Fibroblast of skin of right biceps (primary cell): ENCODE data around the gene VAMP1.
"Not testable (repeated sequence)": the region's sequence is repeated elsewhere in the genome, so short reads cannot be mapped to it uniquely, and the experiment has no call there.

ENCODE experiments used
- DNase-seq: peaks from one replicate; pipeline ENCODE4 v3.0.0-alpha.2; 2013

Gene VAMP1

DNA sequence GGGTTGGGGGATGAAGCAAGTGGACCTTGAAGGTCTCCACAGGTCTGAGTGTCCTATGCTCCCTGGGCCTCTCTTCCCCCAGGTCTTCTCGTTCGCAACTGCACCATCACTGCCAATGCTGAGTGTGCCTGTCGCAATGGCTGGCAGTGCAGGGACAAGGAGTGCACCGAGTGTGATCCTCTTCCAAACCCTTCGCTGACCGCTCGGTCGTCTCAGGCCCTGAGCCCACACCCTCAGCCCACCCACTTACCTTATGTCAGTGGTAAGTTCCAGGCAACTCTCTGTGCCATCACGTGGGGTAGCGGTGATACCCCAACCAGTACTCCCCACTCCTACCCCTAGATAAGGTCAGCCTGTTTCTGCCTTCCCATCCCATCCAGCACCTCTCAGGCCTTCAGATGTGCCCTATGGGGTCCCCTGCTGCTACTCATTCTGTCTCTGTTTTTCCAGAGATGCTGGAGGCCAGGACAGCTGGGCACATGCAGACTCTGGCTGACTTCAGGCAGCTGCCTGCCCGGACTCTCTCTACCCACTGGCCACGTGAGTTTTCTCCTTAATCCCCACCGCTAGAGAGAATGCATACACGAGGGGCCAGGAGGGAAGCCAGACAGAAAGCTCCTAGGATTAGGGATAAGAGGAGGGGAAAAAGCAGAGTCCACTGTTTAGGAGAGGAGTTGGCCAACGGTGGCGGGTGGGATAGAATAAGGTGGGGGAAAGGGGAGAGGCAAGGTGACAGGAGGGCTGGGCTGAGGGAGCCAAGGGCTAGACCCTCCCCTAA, 20.2 kb downstream of the VAMP1 start:
- DNase-seq = no peak

- DNase-seq = no peak
Observed at GRCh38 chr12:6444704-6445688, 25.5 kb downstream of the VAMP1 start, which contains the start of gene CD27. Gene CD27 (plus strand): TSS chr12:6444955. CDS start chr12:6445096, 141 bp downstream.

- no peak for DNase-seq
Observed at GRCh38 chr12:6444031-6444430, 26.4 kb downstream of the VAMP1 start.

GRCh38 chr12:6443361-6443983, 27.0 kb downstream of the VAMP1 start:
- DNase-seq = no peak

GRCh38 chr12:6442836-6443235, 27.6 kb downstream of the VAMP1 start:
- no peak for DNase-seq

- DNase-seq = no peak
Observed at GRCh38 chr12:6440391-6440790, 30.1 kb downstream of the VAMP1 start.

DNA sequence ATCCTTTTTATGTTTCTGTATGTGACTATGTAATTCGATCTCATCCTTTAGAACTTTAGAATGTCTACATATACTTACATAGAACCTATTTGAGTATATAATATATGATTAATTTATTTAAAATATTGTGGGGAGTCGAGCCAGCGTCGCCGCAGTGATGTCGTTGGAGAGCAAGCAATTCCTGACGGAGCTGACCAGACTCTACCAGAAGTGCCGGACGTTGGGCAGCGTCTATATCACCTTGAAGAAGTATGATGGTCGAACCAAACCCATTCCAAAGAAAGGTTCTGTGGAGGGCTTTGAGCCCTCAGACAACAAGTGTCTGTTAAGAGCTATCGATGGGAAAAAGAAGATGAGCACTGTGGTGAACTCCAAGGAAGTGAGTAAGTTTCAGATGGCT, 32.1 kb downstream of the VAMP1 start:
- DNase-seq = no peak

GRCh38 chr12:6437586-6437985, 32.9 kb downstream of the VAMP1 start:
- no peak for DNase-seq

GRCh38 chr12:6435961-6436715, 34.3 kb downstream of the VAMP1 start:
- no peak for DNase-seq

- DNase-seq = no peak
Observed at GRCh38 chr12:6434205-6435140, 36.0 kb downstream of the VAMP1 start.

DNA sequence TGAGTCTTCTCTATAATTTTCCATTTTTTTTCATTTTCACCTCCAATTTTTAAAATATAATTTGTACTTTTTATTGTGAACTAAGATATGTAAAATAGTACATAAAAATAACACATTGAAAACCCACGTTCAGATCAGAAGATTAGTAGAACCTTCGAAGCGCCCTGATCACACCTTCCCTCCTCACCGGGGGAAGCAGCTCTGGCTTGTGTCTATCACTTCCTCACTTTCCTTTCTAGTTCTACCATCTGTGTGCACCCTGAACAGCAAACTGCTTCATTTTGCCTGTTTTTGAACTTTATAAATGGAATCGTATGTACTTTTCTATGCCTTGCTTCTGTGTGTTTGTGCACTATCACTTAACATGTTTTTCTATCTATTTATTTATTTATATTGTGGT, 37.5 kb downstream of the VAMP1 start:
- no peak for DNase-seq

GRCh38 chr12:6430124-6430989, 40.1 kb downstream of the VAMP1 start:
- peak; percentile 94 for DNase-seq

DNA sequence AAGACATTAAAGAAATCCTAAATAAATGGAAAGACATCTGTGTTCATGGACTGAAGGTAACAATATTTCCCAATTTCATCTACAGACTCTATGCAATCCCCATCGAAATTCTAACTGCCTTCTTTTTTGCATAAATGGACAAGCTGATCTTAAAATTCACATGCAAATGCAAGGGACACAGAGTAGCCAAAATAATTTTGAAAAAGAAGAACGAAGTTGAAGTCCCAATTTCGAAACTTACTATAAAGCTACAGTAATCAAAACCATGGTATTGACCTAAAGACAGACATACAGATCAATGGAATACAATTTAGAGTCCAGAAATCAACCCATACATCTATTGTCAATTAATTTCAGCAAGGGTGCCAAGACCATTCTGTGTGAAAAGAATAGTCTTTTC, 42.2 kb downstream of the VAMP1 start:
- no peak for DNase-seq

DNA sequence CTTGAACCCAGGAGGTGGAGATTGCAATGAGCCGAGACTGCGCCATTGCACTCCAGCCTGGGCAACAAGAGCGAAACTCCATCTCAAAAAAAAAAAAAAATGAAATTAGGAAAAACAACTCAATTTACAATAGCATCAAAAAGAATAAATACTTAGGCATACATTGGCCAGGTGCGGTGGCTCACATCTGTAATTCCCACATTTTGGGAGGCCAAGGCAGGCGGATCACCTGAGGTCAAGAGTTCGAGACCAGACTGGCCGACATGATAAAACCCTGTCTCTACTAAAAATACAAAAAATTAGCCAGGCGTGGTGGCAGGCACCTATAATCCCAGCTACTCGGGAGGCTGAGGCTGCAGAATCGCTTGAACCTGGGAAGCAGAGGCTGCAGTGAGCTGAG, 42.7 kb downstream of the VAMP1 start:
- not testable (repeated sequence) for DNase-seq

DNA sequence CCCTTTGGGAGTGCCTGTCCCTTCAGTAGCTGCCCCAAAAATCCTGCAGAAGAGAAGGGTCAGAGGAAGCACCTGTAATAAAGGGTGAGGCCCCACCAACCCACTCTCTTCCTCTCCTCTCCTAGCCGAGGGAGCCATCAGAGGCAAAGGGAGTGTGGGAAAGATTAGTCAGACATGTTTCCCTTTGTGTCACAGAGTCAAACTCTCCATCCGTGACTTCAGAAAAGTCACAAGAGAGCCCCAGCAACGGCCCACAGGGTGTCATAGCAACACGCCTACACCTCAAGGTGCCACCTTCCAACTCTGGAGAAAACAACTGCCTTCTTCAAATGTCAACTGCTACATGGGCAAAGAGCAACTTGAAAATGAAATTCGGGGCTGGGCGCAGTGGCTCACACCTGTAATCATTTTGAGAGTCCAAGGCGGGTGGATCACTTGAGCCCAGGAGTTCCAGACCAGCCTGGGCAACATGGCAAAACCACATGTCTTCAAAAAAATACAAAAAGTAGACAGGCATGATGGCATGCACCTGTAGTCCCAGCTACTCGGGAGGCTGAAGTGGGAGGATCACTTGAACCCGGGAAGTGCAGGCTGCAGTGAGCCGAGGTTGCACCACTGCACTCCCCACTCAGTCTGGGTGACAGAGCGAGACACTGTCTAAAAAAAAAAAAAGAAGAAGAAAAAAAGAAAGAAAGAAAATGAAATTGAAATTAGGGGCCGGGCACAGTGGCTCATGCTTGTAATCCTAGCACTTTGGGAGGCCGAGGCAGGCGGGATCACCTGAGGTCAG, 43.4 kb downstream of the VAMP1 start:
- DNase-seq = no peak

DNA sequence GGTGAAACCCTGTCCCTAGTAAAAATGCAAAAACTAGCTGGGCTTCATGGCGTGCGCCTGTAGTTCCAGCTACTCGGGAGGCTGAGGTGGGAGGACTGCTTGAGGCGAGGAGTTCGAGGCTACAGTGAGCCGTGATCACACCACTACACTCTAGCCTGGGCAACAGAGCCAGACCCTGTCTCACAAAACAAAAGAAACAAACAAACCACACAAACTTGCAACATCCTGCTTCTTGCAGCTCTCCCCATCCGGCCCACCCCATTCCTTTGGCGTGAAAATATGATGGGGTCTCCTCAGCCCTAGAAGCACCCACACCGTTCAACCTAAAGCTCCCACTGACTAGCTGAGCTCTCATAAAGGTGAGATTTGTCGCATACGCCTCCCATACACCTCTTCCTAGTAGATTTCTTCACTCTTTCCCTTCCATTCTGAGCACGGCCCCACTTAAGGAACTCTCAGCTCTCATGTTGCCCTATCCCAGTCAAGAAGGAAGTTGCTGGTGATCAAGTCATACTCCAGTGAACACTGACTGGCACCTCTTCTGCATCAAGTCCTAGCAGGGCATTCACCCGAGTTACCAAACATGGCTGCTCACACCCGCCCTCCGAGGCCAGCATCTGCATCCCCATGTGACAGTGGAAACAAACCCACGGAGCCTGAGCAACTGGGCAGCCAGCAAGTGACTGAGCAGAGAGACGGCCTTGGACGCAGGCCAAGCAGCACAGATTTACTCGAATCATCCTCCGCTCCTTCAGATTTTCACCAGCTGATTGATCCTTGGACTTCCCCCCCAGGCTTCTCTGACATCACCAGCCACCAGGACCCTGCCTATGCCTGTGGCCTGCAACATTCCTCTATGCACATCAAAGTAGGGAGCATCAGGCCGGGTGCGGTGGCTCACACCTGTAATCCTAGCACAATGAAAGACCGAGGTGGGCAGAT, 44.6 kb downstream of the VAMP1 start:
- DNase-seq = peak; percentile 9

DNA sequence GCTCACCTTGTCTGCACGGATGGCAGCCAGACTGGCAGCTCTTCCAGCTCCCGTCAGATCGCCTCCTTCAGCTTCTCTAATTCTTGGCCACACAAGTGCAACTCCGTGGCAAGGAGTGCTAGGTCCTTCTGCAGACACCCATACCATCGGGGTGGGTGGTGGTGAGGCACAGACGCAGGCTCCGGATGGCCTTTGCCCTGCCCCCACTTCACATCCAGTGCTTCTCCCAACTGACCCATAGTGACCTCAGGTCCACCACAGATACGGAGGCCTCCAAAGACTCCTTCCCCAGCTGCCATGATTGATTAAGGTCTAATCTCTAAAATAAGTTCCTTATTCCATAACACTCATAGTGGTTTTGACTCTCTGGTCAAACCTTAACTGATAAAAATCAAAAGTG, 45.6 kb downstream of the VAMP1 start:
- no peak for DNase-seq

DNA sequence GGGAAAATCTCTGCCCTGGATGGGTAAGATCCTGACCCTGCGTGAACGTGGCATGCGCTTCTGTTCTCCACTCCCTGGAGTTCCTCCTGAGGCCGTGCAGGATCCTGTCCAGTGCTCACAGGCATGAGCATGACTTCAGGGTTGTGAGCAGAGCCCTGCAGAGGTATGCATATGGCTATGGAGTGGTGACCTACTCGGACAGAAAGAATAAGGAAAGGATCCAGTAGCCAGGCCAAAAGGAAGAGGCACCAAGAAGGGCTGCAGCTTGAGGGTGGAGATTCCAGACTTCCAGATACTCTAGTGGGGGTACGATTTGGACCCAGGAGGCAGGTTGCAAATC, 46.5 kb downstream of the VAMP1 start:
- DNase-seq = no peak
